ENCODE results near the gene NAV3.

The NAV3 gene

GRCh38 chr12:77817276-77817675 is 13.4 kb upstream of the NAV3 start:
- no peak for DNase-seq (ENCODE audit: extremely low read depth, low read depth)
- no peak for TF ChIP-seq CTCF (IDR thresholded peaks at IDR 0.05; ENCODE audit: low read depth, low read length, missing control alignments)
- H3K4me3 ChIP-seq (replicated peaks; ENCODE audit: low read depth, low read length): no peak overlapping the region

- DNase-seq (ENCODE audit: extremely low read depth, low read depth): no peak
- H3K4me3 ChIP-seq (replicated peaks; ENCODE audit: low read depth, low read length): no peak overlapping the region
- no peak for TF ChIP-seq CTCF (IDR thresholded peaks at IDR 0.05; ENCODE audit: low read depth, low read length, missing control alignments)
Observed at GRCh38 chr12:77818351-77818750, 12.3 kb upstream of the NAV3 start.

GRCh38 chr12:77821699-77822203 is 8.9 kb upstream of the NAV3 start:
- no peak for TF ChIP-seq CTCF (IDR thresholded peaks at IDR 0.05; ENCODE audit: low read depth, low read length, missing control alignments)

GRCh38 chr12:77833329-77833728 is 2.6 kb downstream of the NAV3 start:
- DNase-seq (ENCODE audit: extremely low read depth, low read depth): no peak
- no peak overlapping the region for H3K4me3 ChIP-seq (replicated peaks; ENCODE audit: low read depth, low read length)
- TF ChIP-seq CTCF (IDR thresholded peaks at IDR 0.05; ENCODE audit: low read depth, low read length, missing control alignments): no peak

More at GRCh38 chr12:77821699-77822203, 8.9 kb upstream of the NAV3 start:
- no peak overlapping the region for H3K4me3 ChIP-seq (replicated peaks; ENCODE audit: low read depth, low read length)
- DNase-seq (ENCODE audit: extremely low read depth, low read depth): no peak

- no peak for TF ChIP-seq CTCF (IDR thresholded peaks at IDR 0.05; ENCODE audit: low read depth, low read length, missing control alignments)
- no peak for DNase-seq (ENCODE audit: extremely low read depth, low read depth)
- no peak overlapping the region for H3K4me3 ChIP-seq (replicated peaks; ENCODE audit: low read depth, low read length)
Observed at GRCh38 chr12:77834618-77835017, 3.9 kb downstream of the NAV3 start.

GRCh38 chr12:77835969-77836368 is 5.3 kb downstream of the NAV3 start:
- no peak overlapping the region for H3K4me3 ChIP-seq (replicated peaks; ENCODE audit: low read depth, low read length)
- DNase-seq (ENCODE audit: extremely low read depth, low read depth): no peak
- no peak for TF ChIP-seq CTCF (IDR thresholded peaks at IDR 0.05; ENCODE audit: low read depth, low read length, missing control alignments)

- no peak for DNase-seq (ENCODE audit: extremely low read depth, low read depth)
- no peak for TF ChIP-seq CTCF (IDR thresholded peaks at IDR 0.05; ENCODE audit: low read depth, low read length, missing control alignments)
- no peak overlapping the region for H3K4me3 ChIP-seq (replicated peaks; ENCODE audit: low read depth, low read length)
Observed at GRCh38 chr12:77837876-77838291, 7.2 kb downstream of the NAV3 start.
